HL-60/S4 (cell line): Measurements from ENCODE around the gene LHFPL6.

Source experiments
- in situ Hi-C: fragments of 300-500 bp; cut with MboI; formaldehyde crosslinking; loops from 2 replicates; pipeline ENCODE4 v1.14.3; 2022; ENCODE audit warnings: low sequenced_read_pairs

The LHFPL6 gene

DNA sequence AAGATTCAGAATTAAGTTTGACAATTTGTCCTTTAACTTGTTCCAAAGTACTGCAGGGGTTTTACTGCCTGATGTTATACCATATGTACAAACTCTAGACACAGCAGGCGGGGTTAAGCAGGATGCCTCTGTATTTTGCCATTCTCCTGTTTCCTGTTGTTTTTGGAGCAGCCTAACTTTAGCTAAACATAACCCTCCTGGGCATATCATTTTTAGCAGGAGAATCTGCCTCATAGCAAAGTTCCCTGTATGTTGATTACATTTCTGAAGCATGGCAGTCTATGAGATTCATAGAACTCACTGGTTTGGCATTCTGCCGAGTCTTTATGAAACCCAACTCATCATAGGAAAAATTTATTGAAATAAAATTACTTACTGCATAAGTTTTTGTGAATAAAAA, 5.2 kb downstream of the LHFPL6 start:
- in situ Hi-C loops, result no loop called here

DNA sequence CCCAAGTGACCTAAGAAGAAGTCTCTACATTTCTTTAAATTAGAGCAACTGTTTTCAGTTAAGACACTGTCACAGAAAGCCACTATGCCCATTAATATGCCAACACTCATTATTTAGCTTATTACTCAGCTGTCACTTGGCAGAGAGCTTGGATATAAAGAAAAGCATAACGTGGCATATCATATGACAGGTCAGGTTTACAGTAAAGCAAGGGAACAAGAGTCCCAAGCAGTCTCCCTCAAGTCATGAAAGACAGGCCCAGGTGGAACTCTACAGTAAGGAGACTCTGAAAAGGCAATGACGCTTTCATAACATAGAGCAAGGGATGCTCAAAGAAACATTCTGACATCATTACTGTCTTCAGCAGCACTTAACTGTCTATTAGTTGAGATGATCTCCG, 6.3 kb downstream of the LHFPL6 start:
- in situ Hi-C loops, result no loop called here

DNA sequence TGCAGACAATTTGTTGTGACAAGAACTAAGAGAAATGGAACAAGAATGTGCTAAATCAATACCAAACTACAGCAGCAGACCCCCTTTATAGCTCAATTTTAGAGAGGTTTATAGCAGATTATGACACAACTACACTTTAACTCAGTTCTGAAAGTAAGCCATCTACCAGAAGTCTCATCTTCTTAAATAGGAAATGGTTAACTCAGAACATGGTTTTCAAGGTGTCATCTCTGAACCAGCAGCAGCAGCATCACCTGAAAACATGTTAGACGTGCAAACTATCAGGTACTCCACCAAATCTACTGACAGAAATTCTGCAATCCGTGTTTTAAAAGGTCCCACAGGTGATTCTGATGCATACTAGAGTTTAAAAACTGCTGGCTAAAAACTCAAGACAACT, 6.8 kb downstream of the LHFPL6 start:
- in situ Hi-C loops, result no loop called here

DNA sequence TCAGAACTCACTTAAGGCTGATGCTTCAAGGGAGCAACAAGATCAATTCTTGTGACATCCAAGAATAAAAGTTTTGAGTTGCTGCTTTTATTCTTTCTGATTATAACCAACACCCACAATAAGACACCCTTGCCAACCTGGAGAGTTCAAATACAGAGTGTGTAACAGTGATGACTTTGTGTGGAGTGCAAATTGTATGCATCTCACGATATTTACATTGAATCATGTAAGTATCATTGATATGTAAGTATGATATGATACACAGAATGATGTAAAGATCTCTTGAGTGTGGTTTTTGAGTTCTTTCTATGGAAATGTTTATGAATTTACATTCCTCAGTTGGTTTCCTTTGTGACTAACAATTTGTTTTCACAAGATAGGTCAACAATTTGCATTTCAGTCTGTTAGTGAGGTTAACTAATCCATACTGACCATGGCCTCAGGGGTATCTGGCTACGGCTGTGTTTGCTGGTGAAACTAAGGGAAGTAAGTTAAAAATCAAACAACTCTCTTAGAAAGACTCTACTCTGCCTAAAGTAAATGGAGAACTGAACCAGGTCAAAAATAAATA, 12.4 kb downstream of the LHFPL6 start:
- in situ Hi-C loops, result no loop called here

DNA sequence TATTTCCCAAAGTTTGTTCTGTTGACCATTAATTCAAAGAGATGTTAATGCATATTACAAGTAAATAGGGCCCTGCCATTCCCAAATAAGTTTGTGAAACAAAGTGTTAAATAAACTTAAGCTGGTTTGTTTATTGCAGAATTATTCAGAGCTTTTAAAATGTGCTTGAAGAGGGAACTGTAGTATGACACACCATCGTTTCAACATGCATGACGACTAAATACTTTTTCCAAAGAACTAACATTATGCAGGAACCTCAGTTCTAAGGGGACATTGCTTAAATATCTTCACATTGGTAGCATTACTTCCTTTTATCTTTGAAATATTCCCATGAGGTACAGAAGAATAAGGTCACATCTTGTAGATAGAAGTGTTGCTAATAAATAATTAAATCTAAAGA, 14.6 kb downstream of the LHFPL6 start:
- in situ Hi-C loops, result no loop called here

DNA sequence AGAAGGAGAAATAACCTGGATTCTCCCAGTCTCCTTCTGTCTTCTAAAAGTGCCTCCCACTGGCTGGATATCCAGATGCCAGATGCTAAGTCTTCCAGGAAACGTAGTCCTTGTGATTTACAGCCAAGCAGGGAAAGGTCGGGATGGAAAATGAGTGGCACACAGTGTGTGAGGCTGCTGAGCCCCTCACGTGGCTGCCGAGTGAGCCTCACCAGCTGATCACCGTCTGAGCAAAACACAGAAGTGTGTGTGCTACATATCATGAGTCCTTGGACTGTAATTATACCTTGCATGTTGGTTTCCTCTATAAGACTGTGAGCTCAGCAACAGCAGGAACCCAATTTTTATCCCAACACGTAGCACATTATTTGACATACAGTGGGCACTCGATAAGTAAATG, 15.1 kb downstream of the LHFPL6 start:
- in situ Hi-C loops, result no loop called here

DNA sequence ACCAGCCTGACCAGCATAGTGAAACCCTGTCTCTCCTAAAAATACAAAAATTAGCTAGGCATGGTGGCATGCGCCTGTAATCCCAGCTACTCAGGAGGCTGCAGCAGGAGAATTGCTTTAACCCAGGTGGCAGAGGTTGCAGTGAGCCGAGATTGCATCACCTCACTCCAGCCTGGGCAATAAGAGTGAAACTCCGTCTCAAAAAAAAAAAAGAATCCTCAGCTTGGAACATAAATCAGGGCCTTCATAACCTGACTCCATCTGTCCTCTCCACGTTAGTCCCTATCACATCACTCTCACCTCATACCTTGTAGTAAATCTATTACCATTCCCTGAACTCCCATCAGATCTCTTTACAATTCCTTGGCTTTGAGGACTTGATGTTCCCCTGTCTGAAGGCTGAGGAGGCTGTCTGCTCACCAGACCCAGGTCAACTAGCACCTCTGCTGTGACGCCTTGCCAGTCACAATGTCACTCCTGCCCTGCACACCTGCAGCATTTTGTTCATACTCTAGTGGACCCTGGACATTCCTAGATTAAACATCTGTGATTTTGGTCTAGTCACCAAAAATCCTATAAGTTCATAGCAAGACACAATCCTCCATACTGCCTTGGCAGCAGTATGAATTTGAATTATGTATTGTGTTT, 15.9 kb downstream of the LHFPL6 start:
- in situ Hi-C loops, result no loop called here

DNA sequence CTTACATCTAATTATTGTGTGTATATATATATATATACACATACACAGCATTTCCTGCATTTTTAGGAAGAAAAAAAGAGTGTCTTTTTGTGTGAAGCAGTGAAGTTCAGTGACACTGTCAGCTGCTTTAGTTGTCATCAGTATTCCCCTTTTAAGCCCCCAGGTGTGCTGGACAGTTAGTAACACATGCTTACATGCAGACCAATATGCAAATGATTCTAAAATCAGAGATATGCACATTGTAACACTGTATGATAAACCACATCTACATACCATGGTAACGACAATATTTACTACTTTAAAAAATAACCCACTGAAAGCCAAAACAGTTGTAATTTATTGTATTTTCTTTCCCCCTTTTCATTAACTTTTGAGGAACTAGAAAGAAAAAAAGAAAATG, 16.8 kb downstream of the LHFPL6 start:
- in situ Hi-C loops, result no loop called here

DNA sequence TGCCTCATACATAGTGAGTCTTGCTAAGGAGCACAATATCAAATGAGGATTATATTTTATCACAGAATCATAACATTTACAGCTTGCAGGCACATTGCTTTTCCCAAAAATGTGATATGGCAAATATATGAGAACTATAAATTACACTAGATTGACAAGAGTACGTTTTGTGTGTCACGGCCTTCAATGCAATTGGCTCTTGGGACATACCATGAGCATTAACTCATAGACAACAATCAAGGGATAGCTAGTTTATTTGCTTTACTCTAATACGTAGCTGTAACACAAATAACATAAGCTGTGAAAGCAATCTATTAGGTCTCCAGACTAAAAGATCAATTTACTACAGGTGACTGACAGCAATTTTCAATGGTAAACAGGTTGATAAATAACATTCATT, 17.8 kb downstream of the LHFPL6 start:
- in situ Hi-C loops, result no loop called here

DNA sequence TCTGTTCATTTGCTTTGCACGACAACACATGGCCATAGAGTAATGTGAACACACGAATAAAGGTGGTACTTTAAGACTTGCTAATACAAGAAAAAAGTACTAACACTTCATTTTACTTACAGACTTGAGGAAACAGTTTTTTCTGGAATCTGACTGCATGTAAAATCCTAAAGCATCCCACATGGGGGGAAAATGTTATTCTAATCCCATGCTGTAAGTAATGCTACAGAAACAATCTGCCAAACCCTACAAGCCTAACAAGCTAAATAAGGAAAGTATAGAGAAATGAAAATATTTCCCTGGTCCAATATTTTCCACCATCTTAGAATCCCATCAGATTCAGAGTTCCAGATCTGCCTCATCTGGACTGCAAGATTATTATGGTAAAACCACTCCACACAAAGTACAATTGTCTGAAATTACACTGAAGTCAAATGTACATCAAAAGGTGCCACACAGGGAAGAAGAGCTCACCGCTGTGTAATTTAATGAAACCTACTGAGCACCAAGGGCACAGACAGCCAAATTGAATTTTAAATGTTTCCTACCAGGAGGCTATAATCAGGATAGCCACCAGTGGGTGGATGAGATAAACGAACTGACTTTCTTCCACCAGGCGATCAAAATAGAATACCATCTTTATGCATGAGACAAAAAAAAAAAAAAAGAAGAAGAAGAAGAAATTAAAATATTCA, 22.0 kb downstream of the LHFPL6 start:
- in situ Hi-C loops, result no loop called here

DNA sequence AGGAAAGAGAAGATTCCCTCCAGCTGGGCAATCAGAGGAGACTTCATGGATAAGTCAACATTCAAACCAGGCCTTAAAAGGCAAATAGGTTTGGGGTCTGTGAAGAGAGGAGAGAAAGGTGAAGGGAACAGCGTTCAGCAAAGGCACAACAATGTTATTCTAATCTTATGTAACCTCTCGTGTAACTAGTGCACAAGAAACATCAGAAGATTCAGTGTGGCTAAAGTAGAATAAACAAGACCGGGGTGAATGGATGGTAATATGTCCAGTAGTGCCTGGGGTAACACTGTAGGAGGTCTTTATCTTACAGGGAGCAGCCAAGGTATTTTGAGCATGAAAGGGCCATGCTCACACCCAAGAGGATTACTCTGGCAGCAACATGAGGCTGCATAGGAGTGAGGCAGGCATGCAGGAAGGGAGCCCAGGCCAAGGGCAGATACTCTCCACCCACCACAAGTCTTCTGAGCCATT, 24.1 kb downstream of the LHFPL6 start:
- in situ Hi-C loops, result no loop called here

DNA sequence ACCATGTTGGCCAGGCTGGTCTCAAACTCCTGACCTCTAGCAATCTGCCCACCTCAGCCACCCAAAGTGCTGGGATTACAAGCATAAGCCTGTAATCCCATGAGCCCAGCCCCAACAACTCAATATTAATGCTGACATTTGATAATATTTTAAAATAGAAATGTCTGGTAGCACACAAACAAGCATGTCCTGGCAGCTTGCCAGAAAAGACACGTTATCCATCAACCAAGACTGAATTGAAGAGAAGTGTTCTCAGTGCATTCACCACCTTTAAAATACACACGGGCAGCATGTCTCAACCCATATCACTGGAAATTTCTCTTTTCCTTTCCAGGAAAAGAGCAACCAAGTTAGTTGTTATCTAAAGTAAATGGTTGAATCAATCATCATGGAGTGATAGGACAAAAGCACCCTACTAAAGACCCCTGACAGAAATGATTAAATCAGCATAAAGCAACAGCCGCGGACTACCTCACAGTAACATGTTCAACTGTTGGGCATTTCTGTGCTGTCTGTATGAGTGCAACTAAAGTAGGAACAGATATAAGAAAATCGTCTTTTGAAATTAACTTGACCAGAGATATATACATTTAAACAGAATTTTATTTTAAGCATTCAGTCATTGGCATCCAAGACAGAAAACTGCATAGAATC, 25.0 kb downstream of the LHFPL6 start:
- in situ Hi-C loops, result no loop called here

DNA sequence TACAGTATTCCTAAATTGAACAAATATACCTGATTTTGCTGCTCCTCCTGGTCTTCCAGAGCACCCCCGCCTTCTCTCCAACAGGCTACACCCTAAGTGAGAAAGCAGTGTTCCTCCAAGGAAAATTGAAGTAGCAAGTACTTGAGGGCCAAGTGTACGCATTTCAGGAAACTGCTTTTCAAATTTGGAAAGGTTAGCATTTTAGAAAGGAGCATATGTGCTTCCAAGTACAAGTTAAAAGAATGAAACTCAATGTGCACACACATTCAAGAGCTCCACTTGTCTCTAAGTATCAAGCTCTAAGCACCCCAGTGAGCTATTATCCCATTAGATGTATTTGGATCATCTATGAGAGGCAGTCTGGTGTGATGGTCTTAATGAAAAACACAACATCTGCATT, 25.8 kb downstream of the LHFPL6 start:
- in situ Hi-C loops, result no loop called here

DNA sequence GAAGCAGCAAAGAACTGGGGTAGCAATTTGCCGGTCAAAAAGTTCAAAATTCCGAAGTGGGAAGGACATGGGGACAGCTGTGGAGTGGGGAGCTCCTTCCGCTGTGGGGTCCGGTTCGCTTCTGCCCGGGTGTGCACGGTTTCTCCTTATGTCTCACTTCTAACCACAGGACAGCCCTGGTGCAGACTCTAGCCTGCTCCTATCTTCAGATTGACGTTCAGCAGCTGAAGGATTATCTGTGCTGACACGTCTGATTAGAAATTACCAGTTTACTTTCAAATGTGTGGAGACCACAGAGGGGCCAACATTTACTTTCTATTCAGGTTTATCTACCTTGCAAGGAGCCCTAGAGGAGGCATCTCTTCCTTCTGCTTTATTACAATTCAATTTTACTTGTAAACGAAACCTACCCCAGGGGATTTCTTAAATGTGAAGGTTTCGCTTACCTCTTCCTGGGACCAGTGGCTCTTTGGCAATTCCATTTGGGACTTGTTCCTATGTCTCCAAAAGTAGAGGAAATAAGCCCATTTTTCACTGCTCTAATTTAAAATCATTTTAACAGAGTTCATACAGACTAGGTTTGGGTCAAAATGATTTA, 27.3 kb downstream of the LHFPL6 start:
- in situ Hi-C loops, result no loop called here

DNA sequence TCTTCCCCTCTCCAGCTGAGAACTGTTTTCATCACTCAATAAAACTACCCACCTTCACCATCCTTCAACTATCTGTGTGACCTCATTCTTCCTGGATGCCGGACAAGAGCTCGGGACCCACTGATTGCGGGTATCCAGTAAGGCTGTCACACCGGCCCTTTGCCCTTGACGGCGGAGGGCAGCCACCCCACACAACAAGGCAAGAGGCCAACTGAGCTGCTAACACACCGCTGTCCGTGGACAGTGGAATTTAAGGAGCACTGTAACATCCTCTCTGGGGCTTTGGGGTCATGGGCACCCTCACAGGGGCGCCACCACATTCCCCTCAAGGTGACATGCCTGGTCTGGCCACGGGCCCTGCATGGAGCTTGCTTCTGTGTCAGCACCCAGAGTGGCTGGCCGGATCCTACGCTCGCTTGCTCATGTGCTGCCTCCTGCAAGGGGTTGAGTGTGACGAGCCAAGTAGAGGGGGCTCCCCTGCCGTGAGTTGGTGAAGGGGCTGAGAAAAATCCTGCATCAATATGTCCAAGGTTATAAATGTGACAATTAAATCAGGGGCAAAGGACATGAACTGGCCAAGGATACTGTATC, 31.4 kb downstream of the LHFPL6 start:
- in situ Hi-C loops, result no loop called here

DNA sequence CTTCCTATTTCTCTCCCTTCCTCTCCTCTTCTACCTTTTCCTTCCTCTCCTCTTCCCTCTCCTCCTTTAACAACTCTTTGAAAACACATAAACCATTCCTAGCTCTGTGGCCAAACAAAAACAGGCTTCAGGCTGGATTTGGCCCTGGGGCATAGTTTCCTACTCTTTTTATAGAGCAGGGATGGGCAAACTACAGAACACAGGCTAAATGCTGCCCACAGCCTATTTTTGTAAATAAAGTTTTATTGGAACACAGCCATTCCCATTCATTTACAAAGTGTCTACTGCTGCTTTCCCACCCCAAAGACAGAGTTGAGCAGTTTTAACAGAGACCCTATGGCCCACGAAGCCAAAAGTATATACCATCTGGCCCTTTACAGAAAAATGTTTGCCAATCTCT, 35.4 kb downstream of the LHFPL6 start:
- in situ Hi-C loops, result no loop called here

DNA sequence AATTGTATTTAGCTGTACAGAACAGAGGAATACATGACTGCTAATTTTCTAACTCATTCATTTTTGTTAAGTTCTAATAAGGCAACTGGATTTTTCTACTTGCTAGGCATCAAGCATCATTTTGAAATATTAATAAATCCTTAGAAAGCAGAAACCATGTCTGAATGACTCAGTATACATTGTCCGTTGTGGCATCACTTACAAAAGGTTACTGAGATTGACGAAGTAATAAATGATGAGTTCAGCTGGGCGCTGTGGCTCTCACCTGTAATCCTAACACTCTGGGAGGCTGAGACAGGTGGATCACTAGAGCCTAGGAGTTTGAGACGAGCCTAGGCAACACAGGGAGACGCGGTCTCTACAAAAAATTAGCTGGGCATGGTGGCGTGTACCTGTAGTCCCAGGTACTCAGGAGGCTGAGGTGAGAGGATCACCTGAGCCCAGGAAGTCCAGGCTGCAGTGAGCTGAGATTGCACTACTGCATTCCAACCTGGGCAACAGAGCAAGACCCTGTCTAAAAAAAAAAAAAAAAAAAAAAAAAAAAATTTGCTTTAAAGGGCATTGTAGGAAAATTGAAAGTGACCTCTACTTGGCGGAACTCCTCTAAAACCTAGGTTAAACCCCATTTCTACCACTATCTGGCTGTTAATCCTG, 36.6 kb downstream of the LHFPL6 start:
- in situ Hi-C loops, result no loop called here

DNA sequence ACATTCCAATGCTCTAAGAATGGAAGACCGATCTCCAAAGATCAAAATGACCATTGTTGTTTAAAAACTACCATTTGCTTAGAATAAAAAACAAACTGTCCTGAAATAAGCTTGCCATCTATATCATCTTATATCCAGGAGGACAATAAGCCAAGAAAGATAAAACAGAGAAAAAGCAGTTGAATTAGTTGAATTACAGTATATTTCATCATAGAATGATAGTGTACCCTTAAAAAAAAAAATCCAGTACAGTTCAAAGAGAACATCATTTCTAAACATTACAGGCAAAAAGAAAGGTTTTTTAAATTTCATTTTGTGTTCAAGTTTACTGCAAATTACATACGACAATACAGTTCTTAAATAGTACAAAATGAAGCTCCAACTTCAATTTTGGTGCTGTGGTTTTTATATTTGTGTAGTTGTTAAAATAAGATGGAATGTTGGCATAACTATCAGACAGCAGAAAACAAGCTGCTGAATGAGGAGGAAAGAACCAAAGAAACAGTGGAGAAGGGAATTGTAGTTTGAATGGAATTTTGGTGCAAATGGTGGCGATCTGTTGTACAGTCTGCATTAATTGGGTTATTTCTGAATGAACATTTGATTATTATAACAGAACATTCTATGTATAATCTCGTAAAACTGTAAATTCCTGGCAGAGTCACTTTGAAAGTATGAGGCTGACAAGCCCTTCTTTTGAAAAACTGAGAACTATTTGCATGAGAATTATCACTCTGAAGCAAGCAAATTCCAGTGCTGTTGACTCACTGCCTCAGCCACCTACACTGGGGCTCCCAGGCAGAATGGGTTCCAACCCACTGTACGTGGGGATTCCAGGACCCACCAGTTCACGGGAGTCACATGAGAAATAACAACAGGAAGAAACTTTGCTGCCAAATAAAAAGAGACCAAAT, 37.7 kb downstream of the LHFPL6 start:
- in situ Hi-C loops, result no loop called here

DNA sequence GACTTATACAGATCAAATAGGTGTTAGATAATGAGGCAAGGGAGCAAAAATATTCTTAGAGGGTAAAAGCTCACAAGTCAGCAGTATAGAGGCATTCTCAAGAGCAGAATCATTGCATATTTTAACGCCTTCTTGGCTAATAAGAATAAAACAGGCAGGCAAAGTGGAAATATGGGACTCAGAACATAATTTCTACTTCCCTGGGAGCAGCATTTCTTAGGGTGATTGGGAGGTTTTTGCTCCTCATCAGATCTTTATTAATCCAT, 39.6 kb downstream of the LHFPL6 start:
- in situ Hi-C loops, result no loop called here

DNA sequence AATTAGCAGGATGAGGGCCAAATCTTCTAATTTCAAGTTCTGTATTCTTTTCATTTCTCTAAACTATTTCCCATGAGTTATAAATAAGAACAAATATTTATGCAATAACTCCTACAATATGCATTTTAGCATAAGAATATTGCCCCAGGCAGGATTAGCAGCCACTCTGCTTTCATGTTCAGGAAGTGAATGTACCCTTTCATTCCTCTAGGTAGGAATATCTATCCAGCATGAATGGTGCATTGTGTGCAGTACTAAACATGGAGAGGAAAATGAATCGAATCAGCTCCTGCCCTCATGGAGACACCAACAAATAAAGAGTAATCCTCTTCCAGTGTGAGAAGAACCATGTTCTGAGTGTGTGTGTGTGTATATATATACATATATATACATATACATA, 41.0 kb downstream of the LHFPL6 start:
- in situ Hi-C loops, result no loop called here
